Neural crest cell (in vitro differentiated cells): Measurements from ENCODE around the gene PLAAT4. TPM values are rescaled to one million over a fixed set of nuclear protein-coding genes. Genes with fewer than 3 reads are reported as not detected.

ENCODE experiments used
- DNase-seq: peaks from one replicate; pipeline ENCODE4 v3.0.0; 2021; ENCODE audit warnings: low read depth, mixed read lengths, low spot score
- H3K27ac Mint-ChIP-seq: one replicate; pipeline ENCODE4 v1.8.0; 2021; ENCODE audit warnings: mild to moderate bottlenecking, mixed read lengths; ENCODE audit not compliant: unreplicated experiment
- H3K27me3 Mint-ChIP-seq: 2 replicates; pipeline ENCODE4 v1.8.0; 2021; ENCODE audit warnings: low read depth, mild to moderate bottlenecking, mixed read lengths
- H3K36me3 Mint-ChIP-seq: 2 replicates; pipeline ENCODE4 v1.8.0; 2021; ENCODE audit warnings: low read depth, mild to moderate bottlenecking, mixed read lengths
- H3K4me1 Mint-ChIP-seq: 2 replicates; pipeline ENCODE4 v1.8.0; 2021; ENCODE audit warnings: mixed read lengths
- H3K4me3 Mint-ChIP-seq: one replicate; pipeline ENCODE4 v1.8.0; 2021; ENCODE audit warnings: mild to moderate bottlenecking, mixed read lengths
- H3K9me3 Mint-ChIP-seq: 2 replicates; pipeline ENCODE4 v1.8.0; 2021; ENCODE audit warnings: mixed read lengths
- total RNA-seq: library from RNA; stranded (reverse); gene quantifications from 2 replicates; pipeline ENCODE4 v1.2.1, GENCODE V29; 2021
- TF ChIP-seq, protein P1 (sequence below): fragments of 200-600 bp; sonication (generic); conservative IDR thresholded peaks from 2 replicates; pipeline ENCODE4 v1.5.0; 2021; ENCODE audit warnings: antibody characterized with exemption, mild to moderate bottlenecking

The PLAAT4 gene
- total RNA-seq, 1 donor from 2014 or later = not detected

DNA sequence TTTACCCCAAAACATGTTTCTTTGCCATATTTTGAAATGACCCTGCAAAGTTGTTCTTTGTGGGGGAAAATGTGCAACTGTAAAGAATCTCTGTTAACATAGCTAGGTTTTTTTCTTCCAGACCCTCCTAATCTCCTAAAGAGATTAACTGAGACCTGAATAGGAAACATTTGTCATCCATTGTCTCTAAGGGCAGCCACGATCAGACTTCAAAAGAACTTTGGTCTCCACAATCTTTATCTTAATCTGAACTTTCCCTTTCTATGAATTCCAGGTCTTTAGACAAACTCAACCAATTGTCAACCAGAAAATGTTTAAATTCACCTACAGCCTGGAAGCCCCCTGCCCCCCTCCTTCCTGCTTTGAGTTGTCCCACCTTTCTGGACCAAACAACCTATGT is 35.4 kb upstream of the PLAAT4 start:
- H3K4me3 Mint-ChIP-seq = no peak overlapping the region
- TF ChIP-seq, protein P1, sequence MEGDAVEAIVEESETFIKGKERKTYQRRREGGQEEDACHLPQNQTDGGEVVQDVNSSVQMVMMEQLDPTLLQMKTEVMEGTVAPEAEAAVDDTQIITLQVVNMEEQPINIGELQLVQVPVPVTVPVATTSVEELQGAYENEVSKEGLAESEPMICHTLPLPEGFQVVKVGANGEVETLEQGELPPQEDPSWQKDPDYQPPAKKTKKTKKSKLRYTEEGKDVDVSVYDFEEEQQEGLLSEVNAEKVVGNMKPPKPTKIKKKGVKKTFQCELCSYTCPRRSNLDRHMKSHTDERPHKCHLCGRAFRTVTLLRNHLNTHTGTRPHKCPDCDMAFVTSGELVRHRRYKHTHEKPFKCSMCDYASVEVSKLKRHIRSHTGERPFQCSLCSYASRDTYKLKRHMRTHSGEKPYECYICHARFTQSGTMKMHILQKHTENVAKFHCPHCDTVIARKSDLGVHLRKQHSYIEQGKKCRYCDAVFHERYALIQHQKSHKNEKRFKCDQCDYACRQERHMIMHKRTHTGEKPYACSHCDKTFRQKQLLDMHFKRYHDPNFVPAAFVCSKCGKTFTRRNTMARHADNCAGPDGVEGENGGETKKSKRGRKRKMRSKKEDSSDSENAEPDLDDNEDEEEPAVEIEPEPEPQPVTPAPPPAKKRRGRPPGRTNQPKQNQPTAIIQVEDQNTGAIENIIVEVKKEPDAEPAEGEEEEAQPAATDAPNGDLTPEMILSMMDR = no peak
- H3K36me3 Mint-ChIP-seq = peaks cover 5% of the 10 kb centered on the region
- no peaks in the 10 kb centered on the region for H3K4me1 Mint-ChIP-seq
- H3K27me3 Mint-ChIP-seq = peaks cover 9% of the 10 kb centered on the region
- no peak for DNase-seq
- H3K27ac Mint-ChIP-seq = no peak overlapping the region
- peaks cover 14% of the 10 kb centered on the region for H3K9me3 Mint-ChIP-seq

DNA sequence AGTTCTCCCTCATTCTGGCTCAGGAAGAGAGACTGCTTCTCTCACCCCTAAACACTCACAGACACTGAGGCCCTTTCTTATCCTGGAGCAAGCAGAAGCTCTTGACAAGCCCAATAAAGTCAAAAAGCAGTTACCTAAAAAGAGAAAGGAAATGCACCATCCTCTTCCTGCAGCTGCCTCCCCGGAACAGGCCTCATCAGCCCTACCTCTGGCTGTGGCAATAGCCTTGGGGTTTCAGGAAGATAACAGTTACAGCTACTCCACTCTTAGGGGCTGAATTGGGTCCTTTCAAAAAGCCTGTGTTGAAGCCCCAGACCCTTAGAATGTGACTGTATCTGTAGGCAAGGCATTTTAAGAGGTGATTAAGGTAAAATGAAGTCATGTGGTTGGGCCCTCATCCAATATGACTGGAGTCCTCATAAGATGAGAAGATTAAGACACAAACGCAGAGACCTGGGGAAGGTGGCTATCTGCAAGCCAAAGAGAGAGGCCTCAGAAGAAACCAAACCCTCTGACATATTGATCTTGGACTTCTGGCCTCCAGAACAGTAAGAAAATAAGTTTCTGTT is 34.3 kb upstream of the PLAAT4 start:
- Mint-ChIP-seq H3K27me3 (peaks cover 5% of the 10 kb centered on the region), H3K27ac (no peak overlapping the region), H3K9me3 (peaks cover 14% of the 10 kb centered on the region), H3K36me3 (peaks cover 5% of the 10 kb centered on the region), H3K4me3 (no peak overlapping the region), H3K4me1 (no peaks in the 10 kb centered on the region)
- TF ChIP-seq, protein P1 = no peak
- DNase-seq = no peak

DNA sequence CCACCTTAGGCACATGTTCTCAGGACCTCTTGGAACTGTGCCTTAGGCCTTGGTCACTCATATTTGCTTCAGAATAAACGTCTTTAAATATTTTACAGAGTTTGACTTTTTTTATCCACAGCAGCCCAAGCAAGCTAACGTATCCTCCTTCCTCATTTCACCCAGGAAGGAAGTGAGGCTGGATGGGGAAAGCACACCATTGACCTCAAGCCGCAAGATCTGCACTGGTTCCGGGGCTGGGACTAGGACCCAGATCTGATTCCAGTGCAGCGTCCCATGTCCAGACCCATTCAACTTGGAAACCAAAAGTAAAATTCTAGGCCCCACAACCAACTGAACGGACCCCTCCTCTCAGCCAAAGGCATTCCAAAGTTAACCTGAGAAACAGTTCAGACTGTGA is 33.1 kb upstream of the PLAAT4 start:
- no peak for DNase-seq
- TF ChIP-seq, protein P1 = no peak
- Mint-ChIP-seq H3K27me3 (no peaks in the 10 kb centered on the region), H3K9me3 (peaks cover 11% of the 10 kb centered on the region), H3K36me3 (peaks cover 5% of the 10 kb centered on the region), H3K27ac (no peak overlapping the region), H3K4me1 (no peaks in the 10 kb centered on the region), H3K4me3 (no peak overlapping the region)

DNA sequence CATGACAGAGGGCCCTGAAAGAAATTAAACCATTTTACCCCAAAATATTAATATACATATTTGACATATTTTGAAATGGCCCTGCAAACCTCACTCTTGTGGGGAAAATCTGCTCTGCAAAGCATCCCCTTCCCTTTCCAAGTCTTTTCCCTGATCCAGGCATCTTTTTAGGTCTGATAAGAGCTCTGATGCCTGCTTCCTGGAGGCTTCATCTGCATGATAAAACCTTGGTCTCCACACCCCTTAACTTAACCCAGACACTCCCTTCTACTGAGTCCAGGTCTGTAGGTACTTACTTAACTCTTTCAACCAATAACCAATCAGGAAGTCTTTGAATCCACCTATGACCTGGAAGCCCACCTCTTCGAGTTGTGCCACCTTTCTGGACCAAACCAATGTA is 32.6 kb upstream of the PLAAT4 start:
- H3K4me1 Mint-ChIP-seq = no peaks in the 10 kb centered on the region
- no peaks in the 10 kb centered on the region for H3K27me3 Mint-ChIP-seq
- TF ChIP-seq, protein P1 = no peak
- no peak overlapping the region for H3K27ac Mint-ChIP-seq
- no peak overlapping the region for H3K4me3 Mint-ChIP-seq
- H3K9me3 Mint-ChIP-seq = peaks cover 11% of the 10 kb centered on the region
- DNase-seq = no peak
- peaks cover 5% of the 10 kb centered on the region for H3K36me3 Mint-ChIP-seq

DNA sequence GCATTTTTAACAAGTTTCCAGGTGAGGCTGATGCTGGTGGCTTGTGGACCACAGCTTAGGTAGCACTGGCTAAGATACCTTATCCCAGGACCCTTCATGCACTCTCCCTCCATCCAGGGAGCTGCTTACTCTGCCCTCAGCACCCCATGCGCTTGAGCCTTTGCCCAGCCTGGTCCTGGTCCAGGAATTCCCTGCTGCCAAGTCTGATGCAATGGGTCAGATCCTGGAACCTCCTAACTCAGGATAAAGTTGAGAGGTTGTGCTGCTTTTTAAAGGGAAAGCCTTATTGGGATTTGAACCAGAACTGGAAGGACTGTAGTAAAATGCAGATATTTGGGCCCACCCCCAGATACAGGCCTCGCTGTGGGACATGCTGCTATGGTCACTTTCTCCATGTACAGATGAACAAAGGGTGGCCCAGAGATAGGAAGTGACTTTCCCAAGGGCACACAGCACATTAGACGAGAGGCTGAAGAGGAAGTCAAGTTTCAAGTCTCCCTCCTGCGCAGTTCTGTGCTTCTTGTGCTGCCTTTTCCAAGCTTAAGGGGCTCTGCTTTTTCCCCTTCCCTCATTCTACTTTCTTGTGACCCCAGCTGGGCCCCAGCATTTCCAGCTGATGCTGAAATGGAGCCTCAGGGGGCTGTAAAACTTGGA is 31.5 kb upstream of the PLAAT4 start:
- no peaks in the 10 kb centered on the region for H3K27me3 Mint-ChIP-seq
- H3K9me3 Mint-ChIP-seq = peaks cover 6% of the 10 kb centered on the region
- no peak overlapping the region for H3K4me3 Mint-ChIP-seq
- peaks cover 5% of the 10 kb centered on the region for H3K36me3 Mint-ChIP-seq
- no peak for DNase-seq
- H3K27ac Mint-ChIP-seq = no peak overlapping the region
- H3K4me1 Mint-ChIP-seq = no peaks in the 10 kb centered on the region
- TF ChIP-seq, protein P1 = no peak
